ENCODE results near the gene TPP1.

TPP1 gene

DNA sequence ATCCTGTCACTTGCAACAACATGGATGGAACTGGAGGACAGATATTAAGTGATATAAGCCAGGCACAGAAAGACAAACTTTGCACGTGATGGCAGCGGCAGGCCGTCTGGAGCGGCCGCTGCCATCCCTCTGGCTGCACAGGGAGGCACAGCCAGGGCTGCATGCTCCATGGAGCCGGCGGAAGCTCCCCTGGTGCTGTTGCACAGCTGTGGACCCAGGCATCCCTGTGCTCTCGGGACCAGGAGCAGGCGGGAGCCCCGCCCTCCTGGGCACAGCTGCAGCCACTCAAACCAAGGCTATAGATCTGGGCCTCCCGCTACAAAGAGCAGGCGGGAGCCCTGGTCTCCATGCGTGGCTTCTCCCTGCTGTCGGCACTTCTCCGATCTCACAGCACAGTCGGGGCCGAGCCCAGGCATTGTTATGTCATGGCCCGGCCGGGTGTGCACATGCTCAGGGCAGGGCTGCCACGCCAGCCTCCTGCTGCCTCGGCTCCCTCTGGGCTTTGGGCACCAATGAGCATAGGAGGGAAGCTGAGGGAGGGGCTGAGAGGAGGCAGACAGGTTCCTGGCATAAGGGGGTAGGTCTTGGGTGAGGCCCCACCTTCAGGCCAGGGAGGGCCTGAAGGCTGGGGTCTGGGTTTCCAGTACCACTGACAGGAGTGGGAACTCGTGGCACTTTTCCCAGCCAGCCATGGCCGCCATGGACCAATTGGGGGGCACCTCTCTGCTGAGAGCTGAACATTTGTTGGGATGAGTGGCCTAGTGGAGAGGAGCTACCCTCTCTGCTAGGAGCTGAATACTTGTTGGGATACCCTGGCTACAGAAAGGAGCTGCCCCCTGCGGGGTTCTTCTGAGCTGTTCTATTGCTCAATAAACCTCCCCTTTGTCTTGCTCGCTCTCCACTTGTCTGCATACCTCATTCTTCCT is 32.5 kb downstream of the TPP1 start:
- DNase-seq, result no peak

DNA sequence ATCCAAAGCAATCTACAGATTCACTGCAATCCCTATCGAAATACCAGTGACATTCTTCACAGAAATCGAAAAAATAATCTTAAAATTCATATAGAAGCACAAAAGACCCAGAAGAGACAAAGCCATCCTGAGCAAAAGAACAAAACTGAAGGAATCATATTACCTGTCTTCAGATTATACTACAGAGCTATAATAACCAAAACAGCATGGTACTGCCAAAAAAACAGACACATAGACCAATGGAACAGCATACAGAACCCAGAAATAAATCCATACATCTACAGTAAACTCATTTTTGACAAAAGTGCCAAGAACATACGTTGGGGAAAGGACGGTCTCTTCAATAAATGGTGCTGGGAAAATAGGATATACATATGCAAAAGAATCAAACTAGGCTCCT is 34.7 kb downstream of the TPP1 start:
- DNase-seq, result no peak

DNA sequence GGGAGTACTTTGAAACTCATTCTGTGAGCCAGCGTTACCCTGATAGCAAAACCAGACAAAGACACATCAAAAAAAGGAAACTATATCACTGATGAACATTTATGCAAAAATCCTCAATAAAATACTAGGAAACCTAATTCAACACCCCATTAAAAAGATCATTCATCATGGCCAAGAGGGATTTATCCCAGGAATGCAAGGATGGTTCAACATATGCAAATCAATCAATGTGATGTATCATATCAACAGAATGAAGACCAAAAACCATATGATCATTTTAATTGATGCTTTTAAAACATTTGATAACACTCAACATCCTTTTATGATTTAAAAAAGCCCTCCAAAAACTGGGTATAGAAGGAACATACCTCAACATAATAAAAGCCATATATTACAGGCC is 35.6 kb downstream of the TPP1 start:
- DNase-seq, result no peak

DNA sequence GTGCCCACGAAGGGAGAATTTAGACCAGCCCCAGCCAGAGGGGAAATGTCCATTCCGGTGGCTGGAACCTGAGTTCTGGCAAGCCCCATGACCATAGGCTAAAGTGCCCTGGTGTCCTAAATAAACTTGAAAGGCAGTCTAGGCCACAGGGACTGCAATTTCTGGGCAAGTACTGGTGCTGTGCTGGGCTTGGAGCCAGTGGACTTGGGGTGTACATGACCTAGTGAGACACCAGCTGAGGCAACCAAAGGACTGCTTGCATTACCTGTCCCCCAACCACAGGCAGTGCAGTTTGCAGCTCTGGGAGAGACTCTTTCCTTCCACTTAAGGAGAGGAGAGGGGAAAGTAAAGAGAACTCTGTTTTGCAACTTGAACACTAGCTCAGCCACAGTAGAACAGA is 39.5 kb downstream of the TPP1 start:
- DNase-seq, result no peak

DNA sequence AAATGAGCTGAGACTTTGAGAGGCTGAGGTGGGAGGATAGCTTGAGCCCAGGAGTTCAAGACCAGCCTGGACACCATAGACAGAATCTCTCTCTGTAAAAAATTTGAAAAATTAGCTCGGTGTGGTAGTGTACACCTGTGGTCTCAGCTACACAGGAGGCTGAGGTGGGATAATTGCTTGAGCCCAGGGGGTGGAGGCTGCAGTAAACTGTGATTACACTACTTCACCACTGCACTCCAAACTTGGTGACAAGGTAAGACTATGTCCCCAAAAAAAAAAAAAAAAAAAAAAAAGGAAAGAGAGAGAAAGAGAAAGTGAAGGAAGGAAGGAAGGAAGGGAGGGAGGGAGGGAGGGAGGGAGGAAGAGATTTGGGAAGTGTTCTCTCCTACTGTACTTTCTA is 41.1 kb downstream of the TPP1 start:
- no peak for DNase-seq

DNA sequence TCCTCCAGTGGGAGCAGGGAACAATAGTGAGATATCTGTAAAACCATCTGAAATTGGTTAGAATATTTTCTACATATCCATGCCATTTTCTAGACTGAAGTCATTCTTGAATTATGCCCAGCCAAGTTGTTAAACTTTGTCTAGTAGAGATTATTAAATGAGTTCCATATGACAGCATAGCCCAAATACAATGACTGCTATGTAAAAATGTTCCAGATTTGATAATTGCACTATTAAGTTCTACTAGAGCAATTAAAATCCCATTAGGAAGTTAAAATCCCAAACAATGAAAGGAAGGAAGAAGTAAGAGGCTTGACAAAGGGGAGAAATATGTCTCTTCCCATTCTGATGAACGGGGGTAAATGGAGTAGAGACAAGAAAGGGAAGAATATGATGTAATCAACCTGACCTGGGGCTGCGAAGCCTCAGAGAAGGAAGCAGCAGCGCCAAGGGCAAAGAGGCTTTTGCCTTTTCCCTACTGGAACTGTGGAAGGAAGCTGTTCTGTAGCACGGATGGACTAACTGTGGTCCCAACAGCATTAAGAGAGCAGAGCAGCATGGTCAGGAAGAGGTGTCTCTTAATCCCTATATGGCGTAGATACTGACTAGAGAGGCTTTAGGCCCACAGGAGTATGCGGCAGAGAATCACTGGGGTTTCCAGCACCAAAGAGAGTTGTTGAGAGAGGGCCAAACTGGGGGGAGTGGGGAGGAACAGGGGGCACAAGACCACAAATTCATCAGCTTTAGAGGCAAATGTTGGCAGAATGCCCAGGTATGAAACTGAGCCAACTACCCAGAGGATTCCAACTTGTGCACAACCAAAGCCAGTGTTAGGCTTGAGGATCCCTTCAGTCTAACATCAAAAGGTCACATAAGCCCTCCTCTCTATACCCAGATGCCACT is 42.5 kb downstream of the TPP1 start:
- no peak for DNase-seq

DNA sequence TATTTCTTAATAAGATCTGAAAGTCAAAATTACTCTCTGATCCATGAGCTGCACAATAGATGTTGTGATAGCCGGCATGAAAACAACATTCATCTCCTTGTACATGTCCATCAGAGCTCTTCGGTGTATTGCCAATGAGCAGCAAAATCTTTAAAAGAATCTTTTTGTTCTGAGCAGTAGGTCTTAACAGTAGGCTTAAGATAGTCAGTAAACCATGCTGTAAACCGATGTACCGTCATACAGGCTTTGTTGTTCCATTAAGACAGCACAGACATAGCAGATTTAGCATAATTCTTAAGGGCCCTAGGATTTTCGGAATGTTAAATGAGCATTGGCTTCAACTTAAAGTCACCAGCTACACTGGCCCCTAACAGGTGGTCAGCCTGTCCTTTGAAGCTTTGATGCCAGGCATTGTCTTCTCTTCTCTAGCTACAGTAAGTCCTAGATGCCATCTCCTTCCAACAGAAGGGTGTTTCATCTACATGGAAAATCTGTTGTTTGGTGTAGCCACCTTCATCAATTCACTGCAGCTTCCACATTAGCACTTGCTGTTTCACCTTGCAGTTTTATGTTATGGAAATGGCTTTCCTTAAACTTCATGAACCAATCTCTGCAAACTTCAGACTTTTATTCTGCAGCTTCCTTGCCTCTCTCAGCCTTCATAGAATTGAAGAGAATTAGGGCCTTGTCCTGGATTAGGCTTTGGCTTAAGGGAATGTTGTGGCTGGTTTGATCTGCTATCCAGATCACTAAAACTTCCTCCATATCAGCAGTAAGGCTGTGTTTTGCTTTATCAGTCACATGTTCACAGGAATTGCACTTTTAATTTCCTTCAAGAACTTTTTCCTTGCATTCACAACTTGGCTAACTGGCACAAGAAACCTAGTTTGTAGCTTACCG is 44.2 kb downstream of the TPP1 start:
- no peak for DNase-seq

DNA sequence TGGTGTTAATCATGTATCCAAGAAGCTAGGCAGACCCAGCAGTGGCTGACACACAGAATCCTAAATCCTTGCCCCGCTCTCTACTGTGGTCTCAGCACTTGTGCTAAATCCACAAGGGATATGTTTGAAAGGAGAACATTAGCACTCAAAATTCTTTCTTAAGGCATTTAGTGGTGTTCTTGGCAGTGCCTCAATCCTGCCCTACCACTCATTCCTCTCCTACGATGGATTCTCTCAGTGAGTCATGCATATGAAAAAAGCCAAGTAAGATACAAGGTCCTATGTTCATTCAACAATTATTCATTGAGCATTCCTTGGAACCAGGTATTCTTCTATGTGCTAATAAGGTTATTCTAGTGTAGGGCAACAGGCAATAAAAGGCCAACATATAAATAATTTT is 47.0 kb downstream of the TPP1 start:
- DNase-seq, result no peak

DNA sequence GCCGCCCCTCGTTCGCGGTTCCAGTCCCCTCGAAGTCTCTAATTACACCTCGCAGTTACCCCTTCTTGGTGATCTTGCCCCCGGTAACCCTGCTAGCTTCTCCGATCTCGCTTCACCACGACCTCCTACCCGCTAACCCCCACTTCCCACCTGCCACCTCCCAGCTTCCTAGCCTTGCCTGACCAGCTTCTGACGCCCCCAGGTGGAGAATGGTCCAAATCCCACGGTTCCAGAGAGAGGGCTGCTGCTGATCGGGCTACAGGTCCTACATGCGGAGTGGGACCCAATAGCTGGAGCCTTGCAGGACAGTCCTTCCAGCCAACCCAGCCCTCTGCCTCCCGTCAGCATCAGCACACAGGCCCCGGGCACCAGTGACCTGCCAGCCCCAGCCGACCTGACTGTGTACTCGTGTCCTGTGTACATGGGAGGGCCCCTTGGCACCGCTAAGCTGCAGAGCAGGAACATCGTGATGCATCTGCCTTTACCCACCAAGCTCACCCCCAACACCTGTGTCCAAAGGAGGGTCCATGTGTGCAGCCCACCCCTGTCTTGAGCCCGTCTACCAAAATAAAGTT is 47.7 kb downstream of the TPP1 start:
- DNase-seq, result no peak

DNA sequence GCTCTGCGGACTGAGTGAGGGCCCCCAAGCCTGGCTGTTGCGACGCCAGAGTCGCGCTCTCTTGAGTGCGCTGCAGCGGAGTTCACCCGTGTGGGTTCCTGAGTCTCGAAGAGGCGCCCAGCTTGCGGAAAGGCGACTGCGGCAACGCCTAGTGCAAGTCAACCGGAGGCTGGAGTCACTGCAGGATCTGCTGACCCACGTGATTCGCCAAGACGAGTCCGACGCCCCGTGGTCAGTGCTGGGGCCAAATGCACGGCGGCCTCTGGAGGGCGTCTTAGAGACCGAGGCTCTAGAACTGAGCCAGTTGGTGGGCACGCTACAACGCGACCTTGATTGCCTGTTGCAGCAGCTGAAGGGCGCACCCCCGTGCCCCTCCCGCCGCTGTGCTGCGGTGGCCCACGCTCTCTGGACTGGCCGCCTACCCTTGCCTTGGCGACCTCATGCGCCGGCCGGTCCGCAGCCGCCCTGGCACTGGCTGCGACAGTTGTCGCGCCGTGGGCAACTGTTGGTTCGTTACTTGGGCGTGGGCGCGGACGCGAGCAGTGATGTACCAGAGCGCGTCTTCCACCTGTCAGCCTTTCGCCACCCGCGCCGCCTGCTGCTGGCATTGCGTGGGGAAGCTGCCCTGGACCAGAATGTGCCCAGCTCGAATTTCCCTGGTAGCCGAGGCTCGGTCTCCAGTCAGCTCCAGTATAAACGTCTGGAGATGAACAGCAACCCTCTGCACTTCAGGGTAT is 48.4 kb downstream of the TPP1 start:
- DNase-seq, result no peak

DNA sequence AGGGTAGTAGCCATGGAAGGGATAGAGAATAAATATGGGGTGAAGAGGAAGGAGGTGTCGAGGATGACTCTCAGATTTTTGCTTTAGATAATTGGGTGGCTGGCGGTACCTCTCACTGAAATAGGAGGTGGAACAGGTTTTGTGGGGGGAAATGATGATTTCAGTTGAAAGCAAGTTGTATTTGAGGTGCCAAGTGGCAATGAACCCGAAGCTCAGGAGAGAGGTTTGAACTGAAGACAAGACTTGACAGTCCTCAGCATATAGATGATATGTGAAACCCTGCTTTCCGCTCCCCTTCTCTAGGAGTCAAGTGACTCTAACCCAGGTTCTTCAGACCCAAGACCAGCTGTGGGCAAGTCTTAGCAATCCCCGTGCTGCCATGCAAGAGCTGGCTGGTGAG is 49.5 kb downstream of the TPP1 start:
- DNase-seq, result no peak

DNA sequence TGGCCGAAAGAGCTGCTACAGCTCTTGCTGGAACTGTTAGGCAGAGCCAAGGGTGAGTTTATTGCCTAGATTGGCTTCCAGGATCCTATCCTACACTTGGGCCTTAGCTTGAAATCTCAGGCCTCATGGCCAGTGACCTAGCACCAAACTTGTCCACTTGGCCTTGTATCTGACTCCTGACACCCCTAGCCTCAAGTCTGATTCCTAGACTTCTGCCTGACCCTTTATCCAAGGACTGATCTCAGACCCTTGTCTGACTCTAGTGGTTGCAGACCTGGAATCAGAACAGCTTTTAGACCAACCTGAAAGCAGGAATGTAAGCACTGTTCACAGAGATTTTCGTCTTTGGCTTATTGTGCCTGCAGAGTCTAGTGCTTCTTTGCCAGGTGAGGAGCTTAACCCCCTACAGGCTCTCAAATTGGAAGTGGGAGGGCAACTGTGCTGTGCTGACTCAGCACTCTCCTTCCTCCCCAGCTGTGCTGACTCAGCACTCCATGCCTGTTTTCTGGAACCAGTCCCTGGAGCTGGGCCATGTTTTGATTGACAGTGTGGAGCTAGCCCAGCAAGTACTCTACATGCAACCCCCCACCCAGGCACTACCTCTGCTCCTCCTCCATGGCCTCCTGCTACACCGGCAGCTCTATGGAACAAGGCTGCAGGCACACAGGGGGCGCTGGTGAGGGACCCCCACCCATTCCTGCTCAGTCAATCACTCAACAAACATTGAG is 50.9 kb downstream of the TPP1 start:
- no peak for DNase-seq

DNA sequence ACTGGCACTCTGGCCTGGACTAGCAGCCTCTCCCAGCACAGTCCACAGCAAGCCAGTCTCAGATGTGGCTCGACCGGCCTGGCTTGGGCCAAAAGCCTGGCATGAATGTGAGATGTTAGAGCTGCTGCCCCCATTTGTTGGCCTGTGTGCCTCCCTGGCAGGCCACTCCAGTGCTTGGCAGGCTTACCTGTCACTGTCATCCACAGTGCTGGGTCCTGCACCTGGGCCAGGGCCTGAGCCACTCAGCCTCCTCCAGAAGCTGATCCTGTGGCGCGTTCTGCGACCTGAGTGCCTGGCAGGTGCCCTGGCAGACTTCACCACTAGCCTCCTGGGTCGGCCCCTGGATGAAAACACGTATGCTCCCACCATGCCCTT is 51.9 kb downstream of the TPP1 start:
- no peak for DNase-seq

DNA sequence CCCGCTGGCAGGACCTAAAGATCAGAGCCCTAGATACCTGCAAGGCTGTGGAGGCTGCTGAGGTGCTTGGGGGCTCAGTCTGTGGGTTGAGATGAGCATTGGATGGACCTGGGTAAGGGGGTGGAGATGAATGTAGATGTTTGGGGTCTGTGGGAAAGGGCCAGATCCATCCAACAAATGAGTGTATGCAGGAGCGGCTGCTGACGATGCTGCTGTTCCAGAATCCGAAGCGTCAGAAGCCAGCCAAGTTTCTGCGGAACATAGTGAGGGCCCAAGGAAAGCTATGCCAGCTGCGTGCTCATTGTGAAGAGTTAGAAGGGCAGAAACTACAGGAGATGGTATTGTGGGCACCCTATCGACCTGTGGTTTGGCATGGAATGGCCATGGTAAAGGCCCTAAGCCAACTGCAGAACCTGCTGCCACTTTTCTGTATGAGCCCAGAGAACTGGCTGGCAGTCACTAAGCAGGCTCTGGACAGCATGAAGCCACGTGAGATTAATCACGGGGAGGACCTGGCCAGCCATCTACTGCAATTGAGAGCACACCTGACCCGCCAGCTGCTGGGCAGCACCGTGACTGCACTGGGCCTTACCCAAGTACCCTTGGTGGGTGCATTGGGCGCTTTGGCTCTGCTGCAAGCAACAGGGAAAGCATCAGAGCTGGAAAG is 52.4 kb downstream of the TPP1 start:
- DNase-seq, result no peak

DNA sequence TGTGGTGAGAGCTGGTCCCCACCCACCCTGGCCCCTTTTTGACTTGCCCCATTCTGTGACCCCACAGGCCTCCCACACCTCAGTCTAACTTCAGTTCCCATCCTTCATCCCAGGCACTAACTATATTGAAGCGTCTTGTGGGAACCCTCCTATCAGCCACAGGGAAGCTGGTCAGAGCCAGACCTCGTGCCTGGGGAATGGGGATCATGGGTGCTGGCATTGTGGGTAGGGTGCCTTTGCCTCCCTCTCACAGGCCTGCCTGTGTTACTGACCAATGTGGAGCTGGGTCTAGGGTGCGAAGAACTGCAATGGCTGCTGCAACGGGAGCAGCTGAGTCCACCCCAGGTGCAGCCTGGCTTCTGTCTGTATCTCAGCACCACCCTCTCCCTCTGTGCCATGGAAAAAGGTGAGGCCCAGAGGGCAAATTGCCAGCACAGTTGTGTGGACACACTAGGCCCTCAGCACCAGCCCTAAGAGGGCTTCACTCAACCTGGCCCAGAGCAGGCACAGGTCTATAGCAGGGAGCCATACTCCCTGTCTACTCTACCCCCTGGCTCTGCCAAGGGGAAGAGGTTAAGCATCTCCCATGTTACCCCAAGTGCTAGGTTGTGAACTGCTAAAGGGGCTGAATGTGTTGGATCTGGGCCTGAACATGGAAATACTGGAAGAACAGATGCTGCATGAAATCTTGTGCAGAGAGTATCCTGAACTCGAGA is 53.1 kb downstream of the TPP1 start:
- DNase-seq, result no peak

DNA sequence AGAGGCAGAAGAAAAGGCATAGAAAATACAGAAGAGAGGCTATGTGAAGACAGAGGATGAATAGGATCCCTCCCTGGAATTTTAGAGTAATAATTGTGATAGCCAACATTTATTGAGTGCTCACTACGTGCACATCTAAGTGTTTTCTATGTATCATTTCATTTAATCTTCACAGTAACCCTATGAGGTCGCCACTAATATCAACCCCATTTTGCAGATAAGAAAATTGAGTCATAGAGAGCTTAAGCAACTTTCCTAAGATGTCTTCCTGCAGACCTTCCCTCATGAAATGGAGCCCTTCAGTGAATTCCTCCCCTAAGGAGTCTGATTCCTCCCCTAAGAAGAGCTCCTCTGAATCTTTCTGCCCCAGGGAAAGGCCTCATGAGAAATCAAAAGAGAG is 53.9 kb downstream of the TPP1 start:
- no peak for DNase-seq

DNA sequence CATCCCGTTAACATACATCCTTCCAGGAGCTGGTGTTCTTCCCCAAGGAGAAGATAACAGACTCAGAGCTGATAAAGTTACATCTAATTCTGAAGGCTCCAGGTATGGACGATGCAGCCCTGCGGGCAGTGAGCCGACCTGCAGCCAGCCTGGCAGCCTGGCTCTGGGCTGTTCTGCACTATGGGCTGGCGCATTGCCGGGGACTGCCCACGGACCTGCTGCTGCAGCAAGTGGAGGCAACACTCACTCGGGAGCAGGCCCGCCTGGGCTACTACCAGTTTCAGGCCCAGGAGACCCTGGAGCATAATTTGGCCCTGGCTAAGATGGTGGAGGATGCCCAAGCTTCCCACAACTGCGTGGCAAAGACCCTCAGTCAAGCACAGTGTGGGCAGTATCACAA is 55.6 kb downstream of the TPP1 start:
- DNase-seq, result no peak

DNA sequence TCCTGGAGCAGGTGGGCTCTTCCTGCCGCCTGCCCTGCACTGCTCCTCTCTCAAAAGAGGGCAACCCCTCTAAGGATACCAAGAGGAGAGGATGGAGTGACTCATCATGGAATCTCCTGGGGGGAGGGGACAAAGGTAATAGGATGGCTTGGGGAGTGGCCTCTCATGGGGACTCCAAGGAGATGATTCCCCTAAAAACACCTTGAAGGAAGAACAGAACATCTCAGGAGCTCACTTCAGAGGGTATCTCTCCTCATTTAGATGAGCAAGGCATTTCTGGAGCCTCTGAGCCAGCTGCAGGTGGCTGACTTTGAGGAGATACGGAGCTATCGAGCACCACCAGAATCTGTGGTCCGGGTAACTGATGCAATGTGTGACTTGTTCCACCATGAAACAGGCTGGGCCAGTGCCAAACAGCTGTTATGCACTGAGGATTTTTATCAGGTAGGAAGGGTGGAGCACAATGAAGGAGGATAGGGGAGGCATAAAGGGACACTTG is 56.1 kb downstream of the TPP1 start:
- no peak for DNase-seq

Data from activated CD4-positive, alpha-beta T cell treated with anti-CD3 and anti-CD28 coated beads for 48 hours (primary cell).